HepG2 (cell line): ENCODE results near the gene CASKIN2. TPM values are rescaled to one million over a fixed set of nuclear protein-coding genes. Genes with fewer than 3 reads are reported as not detected.

Experiments used
- CSRNP2 ChIP-seq: sonication (generic); formaldehyde crosslinking; conservative IDR thresholded peaks from 2 replicates; pipeline ENCODE4 v1.8.0; 2022; ENCODE audit warnings: low read depth, missing genetic modification reagents
- ETV5 ChIP-seq: IDR thresholded peaks from 2 replicates; pipeline ENCODE4 v1.6.1; 2018; ENCODE audit warnings: missing biosample characterization, missing genetic modification reagents, inconsistent platforms, borderline replicate concordance
- HMGA1 ChIP-seq: sonication (generic); formaldehyde crosslinking; conservative IDR thresholded peaks from 2 replicates; pipeline ENCODE4 v1.4.0; 2020; ENCODE audit warnings: missing genetic modification reagents
- LCORL ChIP-seq, 2 experiments: fragments of 450-650 bp in 1 of 2; sonication (generic) in 1 of 2; formaldehyde crosslinking in 1 of 2; IDR thresholded peaks; 2 replicates each; pipeline versions ENCODE4 v1.5.0 to v1.6.1; 2017 to 2020; ENCODE audit warnings: antibody characterized with exemption in 1 of 2, missing genetic modification reagents in 1 of 2
- MEF2D ChIP-seq: sonication (generic); formaldehyde crosslinking; IDR thresholded peaks from 2 replicates; pipeline ENCODE4 v1.5.1; 2020; ENCODE audit warnings: mild to moderate bottlenecking, missing genetic modification reagents
- MYNN ChIP-seq: sonication (generic); formaldehyde crosslinking; IDR thresholded peaks from 2 replicates; pipeline ENCODE4 v1.4.0; 2020; ENCODE audit warnings: mild to moderate bottlenecking, low read depth, missing genetic modification reagents
- NR1H2 ChIP-seq: sonication (generic); formaldehyde crosslinking; IDR thresholded peaks from 2 replicates; pipeline ENCODE4 v1.8.1; 2022; ENCODE audit warnings: low read depth, missing genetic modification reagents, borderline replicate concordance
- NR3C1 ChIP-seq: sonication (generic); formaldehyde crosslinking; IDR thresholded peaks from 2 replicates; pipeline ENCODE4 v1.4.0; 2020; ENCODE audit warnings: missing genetic modification reagents
- ONECUT2 ChIP-seq: sonication (generic); formaldehyde crosslinking; IDR thresholded peaks from 2 replicates; pipeline ENCODE4 v1.4.0; 2020; ENCODE audit warnings: missing genetic modification reagents
- PCBP2 ChIP-seq: fragments of 200-400 bp; formaldehyde crosslinking; optimal IDR thresholded peaks from 2 replicates; pipeline ENCODE3; 2018; ENCODE audit warnings: low read length, low read depth; ENCODE audit not compliant: poor library complexity, severe bottlenecking
- SMARCC2 ChIP-seq: fragments of 450-650 bp; IDR thresholded peaks from 2 replicates; pipeline ENCODE4 v1.6.1; 2017; ENCODE audit warnings: antibody characterized with exemption, mild to moderate bottlenecking
- TGIF2 ChIP-seq: IDR thresholded peaks from 2 replicates; pipeline ENCODE4 v1.6.1; 2016; ENCODE audit warnings: control low read depth, missing compliant biosample characterization
- UBTF ChIP-seq: sonication (generic); formaldehyde crosslinking; IDR thresholded peaks from 2 replicates; pipeline ENCODE4 v1.4.0; 2020; ENCODE audit warnings: mild to moderate bottlenecking, missing genetic modification reagents
- ZFP36L2 ChIP-seq: sonication (generic); formaldehyde crosslinking; IDR thresholded peaks from 2 replicates; pipeline ENCODE4 v1.4.0; 2020; ENCODE audit warnings: missing genetic modification reagents
- ZFP41 ChIP-seq: sonication (generic); formaldehyde crosslinking; IDR thresholded peaks from 2 replicates; pipeline ENCODE4 v1.4.0; 2020; ENCODE audit warnings: mild to moderate bottlenecking, missing genetic modification reagents, borderline replicate concordance
- ZFP82 ChIP-seq: sonication (generic); formaldehyde crosslinking; IDR thresholded peaks from 2 replicates; pipeline ENCODE4 v1.5.1; 2020; ENCODE audit warnings: mild to moderate bottlenecking, missing genetic modification reagents, borderline replicate concordance
- ZNF292 ChIP-seq: sonication (generic); formaldehyde crosslinking; IDR thresholded peaks from 2 replicates; pipeline ENCODE4 v1.8.1; 2022; ENCODE audit warnings: mild to moderate bottlenecking, low read depth, missing genetic modification reagents, borderline replicate concordance
- ZNF33A ChIP-seq: sonication (generic); formaldehyde crosslinking; IDR thresholded peaks from 2 replicates; pipeline ENCODE4 v1.5.1; 2020; ENCODE audit warnings: missing genetic modification reagents, mild to moderate bottlenecking, moderate library complexity, borderline replicate concordance
- ZNF619 ChIP-seq: sonication (generic); formaldehyde crosslinking; IDR thresholded peaks from 2 replicates; pipeline ENCODE4 v1.4.0; 2020; ENCODE audit warnings: mild to moderate bottlenecking, missing genetic modification reagents
- ZNF644 ChIP-seq: IDR thresholded peaks from 2 replicates; pipeline ENCODE4 v1.6.1; 2016; ENCODE audit warnings: low read depth
- ZNF75D ChIP-seq: sonication (generic); formaldehyde crosslinking; IDR thresholded peaks from 2 replicates; pipeline ENCODE4 v1.8.1; 2023; ENCODE audit warnings: missing genetic modification reagents, mild to moderate bottlenecking, borderline replicate concordance
- ZNF768 ChIP-seq: sonication (generic); formaldehyde crosslinking; IDR thresholded peaks from 2 replicates; pipeline ENCODE4 v1.4.0; 2020; ENCODE audit warnings: missing genetic modification reagents
- ZNF850 ChIP-seq: sonication (generic); formaldehyde crosslinking; conservative IDR thresholded peaks from 2 replicates; pipeline ENCODE4 v1.9.0; 2021; ENCODE audit warnings: mild to moderate bottlenecking, missing genetic modification reagents
- ZNF883 ChIP-seq: sonication (generic); formaldehyde crosslinking; IDR thresholded peaks from 2 replicates; pipeline ENCODE4 v1.5.1; 2020; ENCODE audit warnings: mild to moderate bottlenecking, missing genetic modification reagents; ENCODE audit errors: not compliant biosample characterization
- polyA plus RNA-seq, 8 experiments: library from polyadenylated mRNA; depleted of rRNA in 3 of 8; stranded (reverse) in 7 of 8; unstranded in 1 of 8; fragments of >200 nt; fragmentation: Illumina TruSeq in 4 of 8; extraction: Trizol in 4 of 8; gene quantifications; 2 replicates each; pipeline versions ENCODE4 v1.2.1 to v1.2.3, GENCODE V29; 2011 to 2016; ENCODE audit warnings: low read depth in 4 of 8, missing spikeins in 1 of 8, mixed read lengths in 1 of 8; ENCODE audit not compliant: insufficient read depth in 1 of 8
- total RNA-seq, 5 experiments: library from RNA; depleted of rRNA; stranded (reverse); fragments of >200 nt; fragmentation: Illumina TruSeq; extraction: Trizol; gene quantifications; 2 replicates each; pipeline ENCODE4 v1.2.3, GENCODE V29; 2016; ENCODE audit warnings: low read depth in 1 of 5

CASKIN2 gene
- total and polyA plus RNA-seq, 2 of the 13 experiments (the other 11 are each of a cell fraction or from before 2014, with no cell fraction given), result 5.2 to 7.8 TPM

- TF ChIP-seq SMARCC2, result no peak
- TF ChIP-seq ZFP41, result peak; percentile 35; the same call in 1 of the 2 replicates
- TF ChIP-seq ONECUT2, result no peak
- 0 out of 2 replicates have a peak, but pooled peaks have one; percentile 3 for TF ChIP-seq ZNF850
- no peak for TF ChIP-seq ZNF644 (CRISPR knock-in tag)
- TF ChIP-seq TGIF2 (CRISPR knock-in tag), result no peak
- TF ChIP-seq ZFP82, result no peak
- TF ChIP-seq MEF2D (CRISPR knock-in tag), result 0 out of 2 replicates have a peak, but pooled peaks have one; percentile 36
- 0 out of 2 replicates have a peak, but pooled peaks have one; percentile 35 for TF ChIP-seq ZNF619 (CRISPR knock-in tag)
- TF ChIP-seq LCORL (IDR thresholded peaks at IDR 0.05), result no peak
- TF ChIP-seq LCORL (CRISPR knock-in tag; IDR thresholded peaks at IDR 0.05), result no peak; the same call in 1 of the 2 replicates
- TF ChIP-seq ZNF33A (CRISPR knock-in tag), result no peak
- peak; percentile 46; the same call in 1 of the 2 replicates for TF ChIP-seq UBTF (CRISPR knock-in tag)
- TF ChIP-seq ZNF883 (CRISPR knock-in tag), result peak; percentile 35
- 0 out of 2 replicates have a peak, but pooled peaks have one; percentile 22 for TF ChIP-seq ZNF292 (CRISPR knock-in tag)
- TF ChIP-seq MYNN, result no peak
- peak; percentile 62 for TF ChIP-seq ZNF768
- no peak for TF ChIP-seq ZFP36L2 (CRISPR knock-in tag)
- TF ChIP-seq PCBP2, result no peak
- TF ChIP-seq HMGA1 (CRISPR knock-in tag), result no peak
- peak; percentile 39; the same call in 1 of the 2 replicates for TF ChIP-seq CSRNP2
- no peak for TF ChIP-seq NR1H2
- TF ChIP-seq NR3C1 (CRISPR knock-in tag), result no peak
- no peak for TF ChIP-seq ZNF75D (CRISPR knock-in tag)
- TF ChIP-seq ETV5 (CRISPR knock-in tag), result no peak; the same call in 1 of the 2 replicates
Measured at GRCh38 chr17:75516619-75517296, 1.4 kb upstream of the CASKIN2 start (continued).
